ENCODE measurements around the gene STMN3.
A peak's percentile ranks its signal among the peaks of the same experiment; 100 is the strongest.
"Not testable (repeated sequence)": the region's sequence is repeated elsewhere in the genome, so short reads cannot be mapped to it uniquely, and the experiment has no call there.

STMN3 gene

GRCh38 chr20:63639093-63639975 is 13.9 kb downstream of the STMN3 start:
- DNase-seq (ENCODE audit: low read depth) = no peak
- H3K4me3 ChIP-seq (ENCODE audit: low read depth, low read length) = no peak overlapping the region
- no peak for TF ChIP-seq CTCF (conservative IDR thresholded peaks at IDR 0.05; ENCODE audit: low read depth, low read length)

GRCh38 chr20:63636752-63637628 is 16.2 kb downstream of the STMN3 start:
- H3K4me3 ChIP-seq (ENCODE audit: low read depth, low read length) = no peak overlapping the region
- DNase-seq (ENCODE audit: low read depth) = no peak
- TF ChIP-seq CTCF (conservative IDR thresholded peaks at IDR 0.05; ENCODE audit: low read depth, low read length) = no peak

- no peak for TF ChIP-seq CTCF (conservative IDR thresholded peaks at IDR 0.05; ENCODE audit: low read depth, low read length)
- no peak overlapping the region for H3K4me3 ChIP-seq (ENCODE audit: low read depth, low read length)
- DNase-seq (ENCODE audit: low read depth) = no peak
Observed at GRCh38 chr20:63635431-63636141, 17.6 kb downstream of the STMN3 start.

- H3K4me3 ChIP-seq (ENCODE audit: low read depth, low read length) = no peak overlapping the region
- no peak for DNase-seq (ENCODE audit: low read depth)
- TF ChIP-seq CTCF (conservative IDR thresholded peaks at IDR 0.05; ENCODE audit: low read depth, low read length) = no peak
Observed at GRCh38 chr20:63633732-63634131, 19.5 kb downstream of the STMN3 start.

- H3K4me3 ChIP-seq (ENCODE audit: low read depth, low read length); DNase-seq (ENCODE audit: low read depth): not testable (repeated sequence)
Observed at GRCh38 chr20:63631426-63631825, 21.8 kb downstream of the STMN3 start.

- not testable (repeated sequence) for DNase-seq (ENCODE audit: low read depth)
Observed at GRCh38 chr20:63630956-63631355, 22.3 kb downstream of the STMN3 start.

GRCh38 chr20:63628246-63628975 is 24.8 kb downstream of the STMN3 start:
- TF ChIP-seq CTCF (conservative IDR thresholded peaks at IDR 0.05; ENCODE audit: low read depth, low read length) = no peak
- H3K4me3 ChIP-seq (ENCODE audit: low read depth, low read length) = peak overlapping the region; percentile 89
- DNase-seq (ENCODE audit: low read depth) = peak; percentile 81

More at GRCh38 chr20:63630956-63631355, 22.3 kb downstream of the STMN3 start:
- H3K4me3 ChIP-seq (ENCODE audit: low read depth, low read length) = not testable (repeated sequence)
